HepG2 (cell line): ENCODE data around the gene PMS1. TPM values are rescaled to one million over a fixed set of nuclear protein-coding genes. Genes with fewer than 3 reads are reported as not detected.

Experiments
- AFF4 ChIP-seq: sonication (generic); formaldehyde crosslinking; IDR thresholded peaks from 2 replicates; pipeline ENCODE4 v1.4.0; 2020; ENCODE audit warnings: missing genetic modification reagents
- CREB3 ChIP-seq: sonication (generic); formaldehyde crosslinking; IDR thresholded peaks from 2 replicates; pipeline ENCODE4 v1.5.0; 2020; ENCODE audit warnings: missing genetic modification reagents
- FOXA3 ChIP-seq: IDR thresholded peaks from 2 replicates; pipeline ENCODE4 v1.6.1; 2016; ENCODE audit warnings: missing genetic modification reagents, missing compliant biosample characterization
- HMGXB4 ChIP-seq, 2 experiments: sonication (generic) in 1 of 2; formaldehyde crosslinking in 1 of 2; IDR thresholded peaks; 2 replicates each; pipeline versions ENCODE4 v1.4.0 to v1.6.1; 2018 to 2020; ENCODE audit warnings: missing genetic modification reagents in 2 of 2, borderline replicate concordance in 1 of 2, low read depth in 1 of 2, mild to moderate bottlenecking in 1 of 2, missing biosample characterization in 1 of 2
- IKZF1 ChIP-seq: fragments of 450-650 bp; IDR thresholded peaks from 2 replicates; pipeline ENCODE4 v1.7.1; 2016
- ISX ChIP-seq: sonication (generic); formaldehyde crosslinking; conservative IDR thresholded peaks from 2 replicates; pipeline ENCODE4 v1.5.0; 2020; ENCODE audit warnings: missing genetic modification reagents
- NFRKB ChIP-seq: fragments of 450-650 bp; IDR thresholded peaks from 2 replicates; pipeline ENCODE4 v1.6.1; 2017
- PAXIP1 ChIP-seq: sonication (generic); formaldehyde crosslinking; conservative IDR thresholded peaks from 2 replicates; pipeline ENCODE4 v1.4.0; 2020; ENCODE audit warnings: mild to moderate bottlenecking, missing genetic modification reagents, moderate library complexity
- SAP130 ChIP-seq: IDR thresholded peaks from 2 replicates; pipeline ENCODE4 v1.6.1; 2016; ENCODE audit warnings: low read depth
- SNAPC4 ChIP-seq: sonication (generic); formaldehyde crosslinking; IDR thresholded peaks from 2 replicates; pipeline ENCODE4 v1.4.0; 2020; ENCODE audit warnings: mild to moderate bottlenecking, missing genetic modification reagents
- SRF ChIP-seq: IDR thresholded peaks from 2 replicates; pipeline ENCODE4 v1.6.1; 2011; ENCODE audit warnings: mild to moderate bottlenecking, low read depth, low read length, moderate library complexity
- SUZ12 ChIP-seq: fragments of 150-350 bp; IDR thresholded peaks from 2 replicates; pipeline ENCODE4 v1.6.1; 2014; ENCODE audit warnings: low read depth, low read length
- XRCC5 ChIP-seq: fragments of 200-400 bp; formaldehyde crosslinking; optimal IDR thresholded peaks from 2 replicates; pipeline ENCODE3; 2017; ENCODE audit warnings: mild to moderate bottlenecking, low read length
- ZNF564 ChIP-seq: sonication (generic); formaldehyde crosslinking; IDR thresholded peaks from 2 replicates; pipeline ENCODE4 v1.8.1; 2023; ENCODE audit warnings: mild to moderate bottlenecking, missing genetic modification reagents
- polyA plus RNA-seq, 8 experiments: library from polyadenylated mRNA; depleted of rRNA in 3 of 8; stranded (reverse) in 7 of 8; unstranded in 1 of 8; fragments of >200 nt; fragmentation: Illumina TruSeq in 4 of 8; extraction: Trizol in 4 of 8; gene quantifications; 2 replicates each; pipeline versions ENCODE4 v1.2.1 to v1.2.3, GENCODE V29; 2011 to 2016; ENCODE audit warnings: low read depth in 4 of 8, missing spikeins in 1 of 8, mixed read lengths in 1 of 8; ENCODE audit not compliant: insufficient read depth in 1 of 8
- total RNA-seq, 5 experiments: library from RNA; depleted of rRNA; stranded (reverse); fragments of >200 nt; fragmentation: Illumina TruSeq; extraction: Trizol; gene quantifications; 2 replicates each; pipeline ENCODE4 v1.2.3, GENCODE V29; 2016; ENCODE audit warnings: low read depth in 1 of 5

The PMS1 gene
- total and polyA plus RNA-seq, 2 of the 13 experiments (the other 11 are each of a cell fraction or from before 2014, with no cell fraction given), result 14.6 to 39.9 TPM

- TF ChIP-seq SNAPC4 (CRISPR knock-in tag), result no peak
- peak; percentile 49 for TF ChIP-seq FOXA3 (CRISPR knock-in tag)
- no peak for TF ChIP-seq NFRKB
- TF ChIP-seq AFF4, result 0 out of 2 replicates have a peak, but pooled peaks have one; percentile 42
- 0 out of 2 replicates have a peak, but pooled peaks have one; percentile 48 for TF ChIP-seq PAXIP1
- TF ChIP-seq ISX, result no peak
- TF ChIP-seq XRCC5, result peak; percentile 90
- TF ChIP-seq CREB3, result no peak; the same call in 1 of the 2 replicates
- TF ChIP-seq ZNF564, result no peak
- TF ChIP-seq SUZ12, result no peak
- peak; percentile 96 to 99 for TF ChIP-seq HMGXB4 (CRISPR knock-in tag; IDR thresholded peaks at IDR 0.05; ENCODE audit: borderline replicate concordance in 1 of 2, low read depth in 1 of 2)
- TF ChIP-seq IKZF1, result no peak
- peak; percentile 94 for TF ChIP-seq SAP130 (CRISPR knock-in tag)
- no peak for TF ChIP-seq SRF
Observed at GRCh38 chr2:189762551-189763298, 21.5 kb upstream of the PMS1 start, which contains the start of gene OSGEPL1 (continued).
